Measurements from ENCODE around the gene AKR1B15. TPM values are rescaled to one million over a fixed set of nuclear protein-coding genes. Genes with fewer than 3 reads are reported as not detected.

AKR1B15 gene
- total RNA-seq, 2 donors from 2014 or later = not detected

- Mint-ChIP-seq H3K27ac (no peak overlapping the region), H3K36me3 (ENCODE audit: low read depth) (no peaks in the 10 kb centered on the region), H3K4me3 (no peak overlapping the region), H3K27me3 (peaks cover 19% of the 10 kb centered on the region), H3K4me1 (no peaks in the 10 kb centered on the region)
- DNase-seq (no peak), ATAC-seq (no peak)
- no peaks in the 10 kb centered on the region for H3K9me3 ChIP-seq (ENCODE audit: control insufficient read depth, low read length, poor library complexity, severe bottlenecking)
Measured at GRCh38 chr7:134589491-134589941, 40.6 kb downstream of the AKR1B15 start.

DNA sequence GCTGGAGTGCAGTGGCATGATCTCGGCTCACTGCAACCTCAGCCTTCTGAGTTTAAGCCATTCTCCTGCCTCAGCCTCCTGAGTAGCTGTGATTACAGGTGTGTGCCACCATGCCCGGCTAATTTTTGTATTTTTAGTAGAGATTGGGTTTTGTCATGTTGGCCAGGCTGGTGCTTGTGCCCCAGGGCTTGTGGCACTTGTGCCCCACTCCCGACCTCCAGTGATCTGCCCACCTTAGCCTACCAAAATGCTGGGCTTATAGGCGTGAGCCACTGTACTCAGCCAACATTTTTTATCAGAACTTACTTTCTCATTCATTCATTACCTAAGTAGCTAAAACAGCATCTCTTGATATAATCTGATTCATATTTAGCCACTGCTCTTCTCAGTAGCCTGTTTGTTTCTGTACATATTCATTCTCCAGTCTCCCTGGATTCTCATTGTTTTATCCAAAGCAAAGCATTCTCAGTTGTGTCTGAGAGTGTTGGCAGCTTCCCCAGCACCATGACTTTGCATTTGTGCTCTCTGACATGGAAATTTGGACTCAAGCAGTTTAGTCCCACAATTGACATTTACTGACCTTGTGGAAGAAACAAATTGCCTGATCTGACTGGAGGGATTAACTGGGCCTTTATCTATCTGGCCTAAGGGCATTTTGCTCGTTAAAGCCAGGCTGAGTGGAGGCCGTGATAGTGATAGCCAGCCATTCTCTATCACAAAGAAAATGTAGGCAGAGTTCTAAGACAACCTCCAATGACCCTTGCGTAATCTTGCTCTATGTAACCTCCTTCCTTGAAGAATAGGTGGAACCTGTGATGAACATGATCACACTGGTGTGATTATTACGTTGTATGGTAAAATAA, 44.9 kb downstream of the AKR1B15 start:
- ATAC-seq (no peak), DNase-seq (no peak)
- Mint-ChIP-seq H3K4me1 (no peaks in the 10 kb centered on the region), H3K27me3 (no peaks in the 10 kb centered on the region), H3K4me3 (no peak overlapping the region), H3K27ac (no peak overlapping the region), H3K36me3 (ENCODE audit: low read depth) (no peaks in the 10 kb centered on the region)
- no peaks in the 10 kb centered on the region for H3K9me3 ChIP-seq (ENCODE audit: control insufficient read depth, low read length, poor library complexity, severe bottlenecking)

DNA sequence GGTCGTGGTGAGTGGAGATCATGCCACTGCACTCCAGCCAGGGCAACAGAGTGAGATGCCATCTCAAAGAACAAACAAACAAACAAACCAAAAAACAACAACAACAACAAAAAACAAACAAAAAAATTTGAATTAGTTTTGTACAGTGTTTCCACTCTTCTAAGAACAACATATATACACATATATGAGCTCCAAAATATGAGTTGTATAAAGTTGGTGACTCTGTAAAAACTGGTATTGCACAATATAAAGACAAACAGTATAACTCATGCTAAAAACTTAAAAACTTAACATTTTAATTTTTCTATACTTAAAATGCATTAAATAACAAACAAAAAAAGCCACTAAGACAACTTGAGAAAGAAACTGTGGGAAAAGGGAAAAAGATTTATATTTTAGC, 46.0 kb downstream of the AKR1B15 start:
- Mint-ChIP-seq H3K4me1 (no peaks in the 10 kb centered on the region), H3K36me3 (ENCODE audit: low read depth) (no peaks in the 10 kb centered on the region), H3K27ac (no peak overlapping the region), H3K4me3 (no peak overlapping the region), H3K27me3 (no peaks in the 10 kb centered on the region)
- DNase-seq (no peak), ATAC-seq (no peak)
- H3K9me3 ChIP-seq (ENCODE audit: control insufficient read depth, low read length, poor library complexity, severe bottlenecking) = no peaks in the 10 kb centered on the region

DNA sequence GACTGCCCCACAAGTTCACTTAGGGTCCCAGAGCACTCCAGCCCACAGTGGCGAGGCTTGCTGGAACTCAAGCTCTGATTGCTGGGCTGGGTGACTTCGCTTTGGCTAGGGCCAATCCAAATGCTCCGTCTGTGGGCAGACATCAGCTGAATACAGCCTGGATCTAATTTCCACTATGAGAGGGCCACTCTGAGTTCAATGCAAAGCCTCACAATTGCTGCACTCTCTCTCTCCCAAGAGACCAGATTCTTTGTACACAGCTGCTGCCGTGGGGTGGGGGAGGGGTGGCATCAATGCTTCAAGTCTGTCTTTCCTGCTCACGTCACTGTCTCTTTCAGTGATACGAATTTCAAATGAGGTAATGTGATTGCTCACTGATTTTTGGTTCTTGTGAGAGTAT, 50.5 kb downstream of the AKR1B15 start:
- H3K9me3 ChIP-seq (ENCODE audit: control insufficient read depth, low read length, poor library complexity, severe bottlenecking) = no peaks in the 10 kb centered on the region
- H3K36me3 Mint-ChIP-seq (ENCODE audit: low read depth) = no peaks in the 10 kb centered on the region
- DNase-seq (no peak), ATAC-seq (no peak)
- H3K27me3 Mint-ChIP-seq = peaks cover 25% of the 10 kb centered on the region
- no peak overlapping the region for H3K27ac Mint-ChIP-seq
- H3K4me1 Mint-ChIP-seq = no peaks in the 10 kb centered on the region
- no peak overlapping the region for H3K4me3 Mint-ChIP-seq

DNA sequence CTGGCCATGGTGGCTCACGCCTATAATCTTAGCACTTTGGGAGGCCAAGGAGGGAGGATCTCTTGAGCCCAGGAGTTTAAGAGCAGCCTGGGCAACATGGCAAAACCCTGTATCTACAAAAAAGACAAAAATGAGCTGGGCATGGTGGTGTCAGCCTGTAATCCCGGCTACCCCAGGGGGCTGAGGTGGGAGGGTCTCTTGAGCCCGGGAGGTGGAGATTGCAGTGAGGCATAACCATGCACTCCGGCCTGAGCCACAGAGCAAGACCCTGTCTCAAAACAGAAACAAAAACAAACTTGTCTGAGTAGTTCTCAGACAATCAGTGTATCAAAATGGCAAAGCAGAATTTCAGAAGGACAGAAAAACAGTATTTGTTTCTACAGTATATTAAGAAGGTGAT, 52.5 kb downstream of the AKR1B15 start:
- Mint-ChIP-seq H3K4me1 (peaks cover 2% of the 10 kb centered on the region), H3K36me3 (ENCODE audit: low read depth) (peaks cover 2% of the 10 kb centered on the region), H3K27ac (no peak overlapping the region), H3K27me3 (peaks cover 38% of the 10 kb centered on the region), H3K4me3 (no peak overlapping the region)
- ATAC-seq (no peak), DNase-seq (no peak)
- no peaks in the 10 kb centered on the region for H3K9me3 ChIP-seq (ENCODE audit: control insufficient read depth, low read length, poor library complexity, severe bottlenecking)

DNA sequence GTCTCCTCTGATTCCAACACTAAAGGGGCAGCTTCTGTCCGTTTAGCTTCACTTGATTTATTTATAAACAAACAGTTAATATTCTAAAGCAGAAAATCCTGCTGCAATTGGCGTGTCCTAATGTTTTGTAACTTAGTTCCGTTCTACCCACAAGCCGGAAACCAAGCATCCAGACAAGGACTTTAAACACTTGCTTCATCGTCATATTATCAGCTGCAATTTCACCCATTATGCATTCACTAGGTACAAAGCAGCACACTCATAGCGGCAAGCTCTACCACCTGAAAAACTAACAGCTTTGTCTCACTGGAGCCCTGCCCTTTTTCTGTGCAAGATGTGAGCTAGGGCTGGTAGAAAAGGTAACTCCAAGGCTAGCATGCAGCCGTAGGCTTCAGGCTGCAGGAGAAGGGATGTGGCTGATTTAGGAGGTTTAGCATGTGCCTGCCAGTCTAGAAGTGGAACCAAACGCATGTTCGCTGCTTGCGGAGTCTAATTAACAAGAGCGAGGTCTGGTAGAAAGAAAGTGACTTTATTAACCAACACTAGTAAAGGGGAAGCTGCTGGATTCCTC, 54.1 kb downstream of the AKR1B15 start:
- Mint-ChIP-seq H3K4me1 (peaks cover 4% of the 10 kb centered on the region), H3K4me3 (no peak overlapping the region), H3K27ac (no peak overlapping the region), H3K36me3 (ENCODE audit: low read depth) (peaks cover 2% of the 10 kb centered on the region), H3K27me3 (peaks cover 51% of the 10 kb centered on the region)
- no peaks in the 10 kb centered on the region for H3K9me3 ChIP-seq (ENCODE audit: control insufficient read depth, low read length, poor library complexity, severe bottlenecking)
- DNase-seq (no peak), ATAC-seq (no peak)

GRCh38 chr7:134605978-134606923, 57.3 kb downstream of the AKR1B15 start:
- no peaks in the 10 kb centered on the region for H3K9me3 ChIP-seq (ENCODE audit: control insufficient read depth, low read length, poor library complexity, severe bottlenecking)
- H3K36me3 Mint-ChIP-seq (ENCODE audit: low read depth) = peaks cover 2% of the 10 kb centered on the region
- H3K4me3 Mint-ChIP-seq = no peak overlapping the region
- peaks cover 54% of the 10 kb centered on the region for H3K27me3 Mint-ChIP-seq
- peaks cover 4% of the 10 kb centered on the region for H3K4me1 Mint-ChIP-seq
- DNase-seq (peak; percentile 29 to 51 (median 32)), ATAC-seq (peak; percentile 95)
- no peak overlapping the region for H3K27ac Mint-ChIP-seq

DNA sequence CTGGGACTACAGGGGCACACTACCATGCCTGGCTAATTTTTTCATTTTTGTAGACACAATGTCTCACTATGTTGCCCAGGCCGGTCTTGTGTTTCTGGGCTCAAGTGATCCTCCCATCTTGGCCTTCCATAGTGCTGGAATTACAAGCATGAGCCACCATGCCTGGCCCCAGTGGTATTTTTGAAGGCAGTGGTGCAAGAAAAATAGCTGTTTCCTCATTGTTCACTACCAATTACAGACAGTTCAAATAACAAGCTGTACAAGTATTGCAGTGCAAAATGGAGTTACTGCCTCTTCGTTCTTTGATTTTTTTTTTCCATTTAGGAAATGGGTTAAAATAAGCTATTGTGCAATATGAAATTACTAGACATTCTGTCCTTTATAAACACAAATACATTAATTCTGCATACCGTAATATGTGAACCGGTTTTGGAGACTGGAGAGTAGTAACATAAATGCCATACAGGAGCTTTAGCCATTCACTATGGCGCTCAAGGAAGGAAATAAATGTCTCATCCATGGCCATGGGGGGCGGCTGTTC, 62.8 kb downstream of the AKR1B15 start:
- Mint-ChIP-seq H3K4me1 (peaks cover 4% of the 10 kb centered on the region), H3K27ac (no peak overlapping the region), H3K4me3 (no peak overlapping the region), H3K27me3 (peaks cover 25% of the 10 kb centered on the region), H3K36me3 (ENCODE audit: low read depth) (peaks cover 2% of the 10 kb centered on the region)
- ATAC-seq (no peak), DNase-seq (no peak)
- H3K9me3 ChIP-seq (ENCODE audit: control insufficient read depth, low read length, poor library complexity, severe bottlenecking) = no peaks in the 10 kb centered on the region

- no peak overlapping the region for H3K4me3 Mint-ChIP-seq
- H3K27ac Mint-ChIP-seq = no peak overlapping the region
- no peak for DNase-seq
- H3K9me3 ChIP-seq (ENCODE audit: control insufficient read depth, low read length, poor library complexity, severe bottlenecking) = no peaks in the 10 kb centered on the region
- H3K27me3 Mint-ChIP-seq = peaks cover 19% of the 10 kb centered on the region
- H3K4me1 Mint-ChIP-seq = peaks cover 4% of the 10 kb centered on the region
- peaks cover 2% of the 10 kb centered on the region for H3K36me3 Mint-ChIP-seq (ENCODE audit: low read depth)
- ATAC-seq = no peak
Measured at GRCh38 chr7:134612197-134612596, 63.3 kb downstream of the AKR1B15 start.

- H3K9me3 ChIP-seq (ENCODE audit: control insufficient read depth, low read length, poor library complexity, severe bottlenecking) = no peaks in the 10 kb centered on the region
- DNase-seq = no peak
- H3K4me1 Mint-ChIP-seq = peaks cover 8% of the 10 kb centered on the region
- H3K36me3 Mint-ChIP-seq (ENCODE audit: low read depth) = peaks cover 2% of the 10 kb centered on the region
- H3K27me3 Mint-ChIP-seq = peaks cover 14% of the 10 kb centered on the region
- no peak overlapping the region for H3K27ac Mint-ChIP-seq
- H3K4me3 Mint-ChIP-seq = no peak overlapping the region
- no peak for ATAC-seq
Measured at GRCh38 chr7:134613623-134614347, 64.9 kb downstream of the AKR1B15 start.

DNA sequence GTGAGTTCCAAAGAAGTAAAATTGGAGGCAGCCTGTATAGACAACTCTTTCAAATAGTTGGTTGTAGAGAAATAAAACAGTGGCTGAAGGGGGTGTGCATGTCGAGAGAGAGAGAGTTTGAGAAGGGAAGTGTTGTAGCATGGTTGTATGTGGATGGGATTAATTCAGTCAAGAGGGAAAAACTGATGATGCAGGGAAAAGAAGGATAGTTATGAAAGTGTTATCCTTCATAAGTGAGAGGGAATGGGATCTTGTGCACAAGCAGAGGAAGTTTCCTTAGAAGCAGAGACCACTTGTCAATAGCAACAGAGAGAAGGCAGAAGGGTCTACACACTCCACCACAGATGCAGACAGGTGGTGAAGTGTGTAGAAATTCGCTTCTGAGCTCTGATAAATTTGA, 67.7 kb downstream of the AKR1B15 start:
- Mint-ChIP-seq H3K27ac (no peak overlapping the region), H3K27me3 (peaks cover 18% of the 10 kb centered on the region), H3K36me3 (ENCODE audit: low read depth) (peaks cover 2% of the 10 kb centered on the region), H3K4me1 (peaks cover 8% of the 10 kb centered on the region), H3K4me3 (no peak overlapping the region)
- DNase-seq = no peak
- ATAC-seq = no peak
- no peaks in the 10 kb centered on the region for H3K9me3 ChIP-seq (ENCODE audit: control insufficient read depth, low read length, poor library complexity, severe bottlenecking)

- Mint-ChIP-seq H3K36me3 (ENCODE audit: low read depth) (peaks cover 2% of the 10 kb centered on the region), H3K4me3 (no peak overlapping the region), H3K27ac (no peak overlapping the region), H3K27me3 (peaks cover 38% of the 10 kb centered on the region), H3K4me1 (peaks cover 5% of the 10 kb centered on the region)
- DNase-seq (no peak), ATAC-seq (no peak)
- H3K9me3 ChIP-seq (ENCODE audit: control insufficient read depth, low read length, poor library complexity, severe bottlenecking) = no peaks in the 10 kb centered on the region
Measured at GRCh38 chr7:134618756-134619530, 70.0 kb downstream of the AKR1B15 start.
